ENCODE data around the gene FBXL7.

- TF ChIP-seq CTCF (IDR thresholded peaks at IDR 0.05; ENCODE audit: low read depth, low read length, poor library complexity, severe bottlenecking) (no peak), EZH2phosphoT487 (IDR thresholded peaks at IDR 0.05; ENCODE audit: borderline replicate concordance, low read length) (no peak)
Observed at GRCh38 chr5:15493501-15493900, 6.5 kb upstream of the FBXL7 start.
